HG02623 (cell line): Measurements from ENCODE around the gene FHIP1B.

Experiments used
- ATAC-seq: cut with Tn5 transposase; IDR thresholded peaks from one replicate; pipeline ENCODE4 v1.9.1; 2021; ENCODE audit warnings: moderate library complexity; ENCODE audit not compliant: unreplicated experiment

The FHIP1B gene

GRCh38 chr11:6240781-6241180 lies 6.3 kb upstream of the FHIP1B start:
- no peak for ATAC-seq

- ATAC-seq, result no peak
Measured at GRCh38 chr11:6240139-6240538, 5.7 kb upstream of the FHIP1B start.

GRCh38 chr11:6238902-6239301 lies 4.5 kb upstream of the FHIP1B start, which contains the start of gene CNGA4:
CNGA4 (plus strand) TSS chr11:6239089; CDS start chr11:6239207, 118 bp downstream.
- no peak for ATAC-seq

GRCh38 chr11:6237761-6238302 lies 3.4 kb upstream of the FHIP1B start:
- ATAC-seq, result no peak

- no peak for ATAC-seq
Measured at GRCh38 chr11:6237266-6237665, 2.8 kb upstream of the FHIP1B start.

- ATAC-seq, result no peak
Measured at GRCh38 chr11:6233984-6234386, 451 bp downstream of the FHIP1B start.

- ATAC-seq, result no peak
Measured at GRCh38 chr11:6232899-6233298, 1.5 kb downstream of the FHIP1B start.

GRCh38 chr11:6229911-6230310 lies 4.5 kb downstream of the FHIP1B start:
- no peak for ATAC-seq

- no peak for ATAC-seq
Measured at GRCh38 chr11:6228520-6228919, 5.9 kb downstream of the FHIP1B start.

GRCh38 chr11:6225896-6226295 lies 8.5 kb downstream of the FHIP1B start:
- ATAC-seq, result no peak

GRCh38 chr11:6225024-6225423 lies 9.4 kb downstream of the FHIP1B start:
- no peak for ATAC-seq

GRCh38 chr11:6224421-6224820 lies 10.0 kb downstream of the FHIP1B start:
- ATAC-seq, result no peak

- no peak for ATAC-seq
Measured at GRCh38 chr11:6223854-6224253, 10.6 kb downstream of the FHIP1B start.

- no peak for ATAC-seq
Measured at GRCh38 chr11:6219359-6219758, 15.1 kb downstream of the FHIP1B start.

- ATAC-seq, result no peak
Measured at GRCh38 chr11:6217722-6218121, 16.7 kb downstream of the FHIP1B start.

GRCh38 chr11:6216501-6216900 lies 17.9 kb downstream of the FHIP1B start:
- ATAC-seq, result no peak

GRCh38 chr11:6214530-6214929 lies 19.9 kb downstream of the FHIP1B start:
- no peak for ATAC-seq

- no peak for ATAC-seq
Measured at GRCh38 chr11:6210274-6210955, 24.0 kb downstream of the FHIP1B start.

GRCh38 chr11:6209801-6210200 lies 24.6 kb downstream of the FHIP1B start:
- ATAC-seq, result no peak

- no peak for ATAC-seq
Measured at GRCh38 chr11:6206456-6207180, 27.8 kb downstream of the FHIP1B start.

GRCh38 chr11:6205366-6205765 lies 29.1 kb downstream of the FHIP1B start, which contains the start of gene C11orf42:
C11orf42 (plus strand) TSS chr11:6205557; CDS start chr11:6205616, 59 bp downstream.
- ATAC-seq, result no peak

- no peak for ATAC-seq
Measured at GRCh38 chr11:6204706-6205105, 29.7 kb downstream of the FHIP1B start.
